NT2/D1 (cell line): ENCODE data around the gene RTL5.

Source experiments
- SUZ12 ChIP-seq: IDR thresholded peaks from 2 replicates; pipeline ENCODE4 v1.6.1; 2011; ENCODE audit not compliant: insufficient read length, insufficient read depth; ENCODE audit errors: extremely low read depth
- YY1 ChIP-seq: IDR thresholded peaks from 2 replicates; pipeline ENCODE4 v1.6.1; 2011; ENCODE audit not compliant: insufficient read length, insufficient read depth
- ZNF274 ChIP-seq: IDR thresholded peaks from 2 replicates; pipeline ENCODE4 v1.6.1; 2011; ENCODE audit warnings: mild to moderate bottlenecking, low read depth, low read length

DNA sequence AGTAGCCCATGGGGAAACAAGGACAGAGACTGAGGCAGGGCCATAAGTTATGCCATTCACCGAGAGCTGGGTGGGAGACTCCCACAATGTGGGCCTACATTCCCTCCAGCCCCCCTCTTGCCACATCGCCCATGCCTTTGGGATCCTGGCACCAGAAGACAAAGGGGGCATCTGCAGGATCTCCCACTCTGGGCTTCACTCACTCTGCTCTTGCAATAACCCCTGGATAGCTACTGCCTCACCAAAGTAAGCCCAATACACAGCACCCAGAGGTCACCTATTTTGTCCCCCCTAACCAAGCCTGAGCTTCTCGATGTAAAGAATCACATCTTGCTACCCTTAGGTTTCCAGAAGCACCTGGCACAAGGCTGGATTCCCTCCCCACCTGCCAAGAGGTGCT, 741 bp upstream of the RTL5 start:
- TF ChIP-seq ZNF274 (no peak), YY1 (no peak), SUZ12 (no peak)
